Prostate gland (tissue), 2 donors: ENCODE measurements around the gene KHDC4.

Experiments used
- POLR2A ChIP-seq: fragments of 450-650 bp; IDR thresholded peaks from one replicate; pipeline ENCODE4 v1.6.1; 2016; ENCODE audit warnings: antibody characterized with exemption, mild to moderate bottlenecking
- TF ChIP-seq, protein P1 (sequence below), 4 experiments: fragments of 200-600 bp in 2 of 4; fragments of 450-650 bp in 2 of 4; sonication (generic) in 2 of 4; IDR thresholded peaks; 1 replicate in 3 of 4; 2 replicates in 1 of 4; pipeline ENCODE4 v1.5.1; 2016 to 2019; ENCODE audit warnings: antibody characterized with exemption in 4 of 4, mild to moderate bottlenecking in 2 of 4, moderate library complexity in 2 of 4

DNA sequence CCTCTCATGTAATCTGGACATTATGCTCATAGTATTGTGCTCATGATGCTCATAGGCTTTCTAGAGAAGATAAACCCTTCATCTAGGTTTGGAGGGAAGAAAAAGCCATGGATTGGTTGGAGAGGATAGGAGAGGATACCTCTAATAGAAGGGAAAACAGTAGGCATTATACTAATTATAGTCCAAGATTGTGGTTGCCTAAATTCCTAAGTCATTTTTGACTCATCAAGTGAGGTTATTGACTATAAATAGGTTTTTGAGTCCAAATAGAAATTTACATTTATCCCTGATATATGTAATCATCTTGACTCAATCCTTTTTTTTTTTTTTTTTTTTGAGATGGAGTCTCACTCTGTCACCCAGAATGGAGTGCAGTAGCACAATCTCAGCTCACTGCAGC is 69.8 kb downstream of the KHDC4 start:
- TF ChIP-seq, protein P1, sequence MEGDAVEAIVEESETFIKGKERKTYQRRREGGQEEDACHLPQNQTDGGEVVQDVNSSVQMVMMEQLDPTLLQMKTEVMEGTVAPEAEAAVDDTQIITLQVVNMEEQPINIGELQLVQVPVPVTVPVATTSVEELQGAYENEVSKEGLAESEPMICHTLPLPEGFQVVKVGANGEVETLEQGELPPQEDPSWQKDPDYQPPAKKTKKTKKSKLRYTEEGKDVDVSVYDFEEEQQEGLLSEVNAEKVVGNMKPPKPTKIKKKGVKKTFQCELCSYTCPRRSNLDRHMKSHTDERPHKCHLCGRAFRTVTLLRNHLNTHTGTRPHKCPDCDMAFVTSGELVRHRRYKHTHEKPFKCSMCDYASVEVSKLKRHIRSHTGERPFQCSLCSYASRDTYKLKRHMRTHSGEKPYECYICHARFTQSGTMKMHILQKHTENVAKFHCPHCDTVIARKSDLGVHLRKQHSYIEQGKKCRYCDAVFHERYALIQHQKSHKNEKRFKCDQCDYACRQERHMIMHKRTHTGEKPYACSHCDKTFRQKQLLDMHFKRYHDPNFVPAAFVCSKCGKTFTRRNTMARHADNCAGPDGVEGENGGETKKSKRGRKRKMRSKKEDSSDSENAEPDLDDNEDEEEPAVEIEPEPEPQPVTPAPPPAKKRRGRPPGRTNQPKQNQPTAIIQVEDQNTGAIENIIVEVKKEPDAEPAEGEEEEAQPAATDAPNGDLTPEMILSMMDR (IDR thresholded peaks at IDR 0.05), result no peak
- no peak for TF ChIP-seq POLR2A
